ENCODE data around the gene TANGO6. TPM values are rescaled to one million over a fixed set of nuclear protein-coding genes. Genes with fewer than 3 reads are reported as not detected.

The TANGO6 gene
- 5.5 to 6.6 TPM (median 6.1 TPM) in 5 replicates for total RNA-seq (2022; extraction: Qiagen RNA extraction)

DNA sequence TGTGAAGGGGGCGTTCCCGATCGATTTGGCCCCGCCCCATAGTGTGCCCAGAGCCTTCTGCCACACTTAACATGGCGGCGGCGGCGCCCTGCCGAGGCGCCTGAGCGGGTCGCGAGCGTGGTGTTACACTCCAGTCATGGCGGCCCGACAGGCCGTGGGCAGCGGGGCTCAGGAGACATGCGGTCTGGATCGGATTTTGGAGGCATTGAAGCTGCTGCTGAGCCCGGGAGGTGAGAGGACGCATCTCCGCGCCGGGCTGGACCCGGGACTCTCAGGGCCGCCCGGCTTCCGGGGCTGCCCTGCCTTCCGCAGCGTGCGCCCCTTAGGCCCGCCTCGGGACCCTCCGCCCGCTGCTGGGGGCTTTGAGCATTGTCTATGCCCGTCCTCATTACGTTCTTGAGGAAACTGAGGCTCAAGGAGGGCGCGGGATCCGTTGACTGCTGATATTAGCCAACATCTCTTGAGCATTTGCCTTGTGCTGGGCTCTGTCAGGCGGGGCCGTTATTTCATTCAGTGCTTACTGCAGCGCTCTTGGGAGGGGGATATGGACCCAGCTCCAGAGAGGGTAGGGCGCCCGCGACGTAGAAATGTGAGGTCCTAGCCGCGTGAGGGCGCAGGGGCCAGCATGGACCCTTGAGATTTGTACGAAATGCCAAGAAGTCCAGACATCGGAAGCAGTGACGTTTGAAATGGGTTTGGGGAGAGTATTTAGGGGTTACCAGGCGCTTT lies at the start of gene TANGO6:
TSS of gene TANGO6 (plus strand) at position 50 of the 729 bp plus-strand sequence. CDS start at position 137, 87 bp downstream.

DNA sequence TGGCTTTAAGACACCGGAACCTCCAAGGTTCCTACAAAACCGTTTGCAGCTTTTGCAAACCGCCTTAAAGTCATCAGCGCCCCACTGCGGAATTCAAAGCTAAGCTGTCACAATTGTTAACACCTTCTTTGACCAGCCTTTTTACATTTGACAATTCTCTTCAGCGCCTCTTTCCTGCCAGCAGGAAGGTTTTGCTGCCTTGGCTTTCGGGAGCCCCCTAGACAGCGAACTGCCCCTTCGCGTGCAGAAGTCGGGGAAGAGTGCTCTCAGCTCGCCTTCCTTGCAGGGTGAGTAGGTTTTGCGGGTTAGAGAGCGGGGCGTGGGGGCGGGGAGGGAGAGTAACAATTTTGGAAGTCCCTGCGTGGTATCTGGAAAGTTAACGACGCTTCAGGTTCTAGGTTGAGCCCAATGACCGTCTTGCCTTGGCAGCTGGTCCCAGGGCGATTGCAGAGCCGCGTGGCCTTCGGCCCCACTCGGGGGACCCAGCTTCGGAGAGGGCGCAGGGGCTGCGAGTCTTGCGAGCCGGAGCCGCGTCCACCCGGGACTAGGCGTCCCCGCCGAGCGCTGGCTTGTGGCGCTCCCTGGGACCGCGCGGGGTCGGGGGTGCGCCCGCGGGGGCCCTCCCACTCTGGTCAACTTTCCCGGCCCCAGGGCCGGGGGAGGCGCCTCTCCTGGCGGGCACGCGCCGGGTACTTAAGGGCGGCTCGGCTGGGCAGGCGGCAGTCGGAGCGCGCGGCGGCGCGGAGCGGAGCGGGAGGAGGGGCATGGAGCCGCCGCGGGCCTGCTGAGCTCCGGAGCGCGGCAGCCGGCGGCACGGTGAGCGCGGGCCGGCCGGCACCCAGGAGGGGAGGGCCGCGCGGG lies 262.4 kb downstream of the TANGO6 start, which contains the start of gene HAS3:
TSS of gene HAS3 (plus strand) at position 153 of the 861 bp plus-strand sequence. CDS start 3,743 bp downstream, outside the sequence.

GRCh38 chr16:69132424-69133252 lies 289.3 kb downstream of the TANGO6 start, which contains the start of the genes CHTF8 and UTP4:
TSS of gene CHTF8 (minus strand) at chr16:69132588. CDS start at chr16:69121458, 11,130 bp downstream.
TSS of gene UTP4 (plus strand) at chr16:69132649. CDS start at chr16:69133460, 811 bp downstream.

Other genes with a start within 250 kb of the TANGO6 start
- 0.23 to 0.37 TPM (median 0.30 TPM) in 5 replicates for gene CDH3, start 198.2 kb upstream of the TANGO6 start, total RNA-seq (2022; extraction: Qiagen RNA extraction)
- gene CDH1, start 106.2 kb upstream of the TANGO6 start, total RNA-seq (2022; extraction: Qiagen RNA extraction) = 3.8 to 4.6 TPM (median 4.2 TPM) in 5 replicates

Measured in A549 treated with AZD2906 at 1 μM for 4 hours (cell line).